DLD1 (cell line): ENCODE measurements around the gene TMOD1.
"Not testable (repeated sequence)": the region's sequence is repeated elsewhere in the genome, so short reads cannot be mapped to it uniquely, and the experiment has no call there.

Experiments
- in situ Hi-C: cut with HindIII; loops from 2 replicates; pipeline ENCODE4 v1.10.0; 2017; ENCODE audit warnings: low sequenced_read_pairs

TMOD1 gene

GRCh38 chr9:97501177-97501971 lies at the start of gene TMOD1:
Gene TMOD1 (plus strand): TSS chr9:97501666. CDS start chr9:97524189, 22,523 bp downstream.
- in situ Hi-C loops, result no loop called here

GRCh38 chr9:97453573-97453972 lies 47.9 kb upstream of the TMOD1 start:
- in situ Hi-C loops, result not testable (repeated sequence)

GRCh38 chr9:97456841-97457240 lies 44.6 kb upstream of the TMOD1 start:
- in situ Hi-C loops, result not testable (repeated sequence)

- in situ Hi-C loops, result no loop called here
These were observed 42.1 kb upstream of the TMOD1 start for GRCh38 chr9:97459326-97459725.

- in situ Hi-C loops, result loop anchor here (10.0 kb wide), 1 partner anchor 153 kb away; no protein-coding TSS in a partner anchor
These were observed 39.3 kb upstream of the TMOD1 start for GRCh38 chr9:97462159-97462558.

GRCh38 chr9:97462914-97463313 lies 38.6 kb upstream of the TMOD1 start:
- in situ Hi-C loops, result loop anchor here (10.0 kb wide), 1 partner anchor 152 kb away; no protein-coding TSS in a partner anchor

GRCh38 chr9:97468658-97469448 lies 32.6 kb upstream of the TMOD1 start:
- in situ Hi-C loops, result loop anchor here (10.0 kb wide), 1 partner anchor 146 kb away; no protein-coding TSS in a partner anchor

GRCh38 chr9:97470076-97470475 lies 31.4 kb upstream of the TMOD1 start:
- in situ Hi-C loops, result no loop called here

GRCh38 chr9:97473717-97474116 lies 27.7 kb upstream of the TMOD1 start:
- in situ Hi-C loops, result no loop called here

- in situ Hi-C loops, result no loop called here
These were observed 27.0 kb upstream of the TMOD1 start for GRCh38 chr9:97474372-97474925.

- in situ Hi-C loops, result no loop called here
These were observed 26.4 kb upstream of the TMOD1 start for GRCh38 chr9:97475059-97475458.

GRCh38 chr9:97478301-97478981 lies 23.0 kb upstream of the TMOD1 start:
- in situ Hi-C loops, result no loop called here

GRCh38 chr9:97479496-97480159 lies 21.8 kb upstream of the TMOD1 start:
- in situ Hi-C loops, result no loop called here

- in situ Hi-C loops, result no loop called here
These were observed 21.3 kb upstream of the TMOD1 start for GRCh38 chr9:97480174-97480573.

- in situ Hi-C loops, result no loop called here
These were observed 20.7 kb upstream of the TMOD1 start for GRCh38 chr9:97480749-97481148.

GRCh38 chr9:97484134-97484533 lies 17.3 kb upstream of the TMOD1 start:
- in situ Hi-C loops, result no loop called here

- in situ Hi-C loops, result no loop called here
These were observed 14.4 kb upstream of the TMOD1 start for GRCh38 chr9:97487107-97487506.

- in situ Hi-C loops, result no loop called here
These were observed 13.6 kb upstream of the TMOD1 start for GRCh38 chr9:97487861-97488260.

- in situ Hi-C loops, result no loop called here
These were observed 10.1 kb upstream of the TMOD1 start for GRCh38 chr9:97491216-97491999.
